Endothelial cell of umbilical vein (primary cell): ENCODE measurements around the gene CCDC32. TPM values are rescaled to one million over a fixed set of nuclear protein-coding genes. Genes with fewer than 3 reads are reported as not detected.
"Not testable (repeated sequence)": the region's sequence is repeated elsewhere in the genome, so short reads cannot be mapped to it uniquely, and the experiment has no call there.

ENCODE experiments used
- BruUV-seq: library from RNA; stranded (reverse); fragments of 400-500 nt; replicated peaks from 2 replicates; lab custom pipeline; 2021; lab: Mats Ljungman, UMichigan
- CTCF ChIA-PET: fragments of 300-600, 350-600 bp; sonication (Branson Sonifier 250); formaldehyde crosslinking; loops from one replicate; lab custom pipeline; 2021; ENCODE audit warnings: antibody characterized with exemption, inconsistent platforms; lab: Charles Lee
- POLR2A ChIA-PET: fragments of 300-600, 350-600 bp; sonication (Branson Sonifier 250); formaldehyde crosslinking; loops from one replicate; lab custom pipeline; 2021; ENCODE audit warnings: antibody characterized with exemption, inconsistent platforms; lab: Charles Lee
- DNase-seq: peaks from one replicate; pipeline ENCODE4 v3.0.0-alpha.2; 2011; ENCODE audit warnings: low read depth, low spot score
- FAIRE-seq: peaks from 2 replicates; lab custom pipeline; 2011; peaks lifted over from hg19 to GRCh38; lab: Jason Lieb, UNC
- H2AFZ ChIP-seq: 2 replicates; pipeline ENCODE4 v1.6.0; 2012; ENCODE audit warnings: low read depth, low read length, control low read depth, inconsistent platforms
- H3K27ac ChIP-seq: 2 replicates; pipeline ENCODE4 v1.5.1; 2011; ENCODE audit warnings: low read depth, mild to moderate bottlenecking, control low read depth, low read length, moderate library complexity; ENCODE audit not compliant: insufficient read depth
- H3K27me3 ChIP-seq, 2 experiments: 2 replicates each; pipeline versions ENCODE4 v1.6.0 to v1.6.1; 2011; ENCODE audit warnings: low read length in 2 of 2, mixed read lengths in 1 of 2; ENCODE audit not compliant: control insufficient read depth in 2 of 2, insufficient read depth in 2 of 2
- H3K36me3 ChIP-seq, 2 experiments: 2 replicates in 1 of 2; 3 replicates in 1 of 2; pipeline ENCODE4 v1.5.1; 2011; ENCODE audit warnings: low read length in 2 of 2, mild to moderate bottlenecking in 1 of 2, moderate library complexity in 1 of 2; ENCODE audit not compliant: control insufficient read depth in 2 of 2, insufficient read depth in 2 of 2; ENCODE audit errors: extremely low read depth in 1 of 2
- H3K4me1 ChIP-seq: 3 replicates; pipeline ENCODE4 v1.5.1; 2011; ENCODE audit warnings: mild to moderate bottlenecking, low read length; ENCODE audit not compliant: control insufficient read depth, insufficient read depth; ENCODE audit errors: extremely low read depth
- H3K4me2 ChIP-seq: 2 replicates; pipeline ENCODE4 v1.6.1; 2011; ENCODE audit warnings: low read length, control low read depth, mixed read lengths; ENCODE audit not compliant: insufficient read depth
- H3K4me3 ChIP-seq, 3 experiments: fragments of 200-600 bp in 1 of 3; sonication (generic), shearing (Covaris generic) in 1 of 3; replicated peaks in 1 of 3; 2 replicates each; pipeline ENCODE4 v1.5.1; 2011 to 2016; ENCODE audit warnings: control low read depth in 3 of 3, low read length in 3 of 3, mild to moderate bottlenecking in 2 of 3, inconsistent platforms in 1 of 3, low read depth in 1 of 3, moderate library complexity in 1 of 3; ENCODE audit not compliant: insufficient read depth in 1 of 3
- H3K79me2 ChIP-seq: 2 replicates; pipeline ENCODE4 v1.6.0; 2012; ENCODE audit warnings: low read length, inconsistent platforms; ENCODE audit not compliant: control insufficient read depth, insufficient read depth
- H3K9ac ChIP-seq: replicated peaks from 2 replicates; pipeline ENCODE3; 2011; ENCODE audit warnings: low read length, control low read depth; ENCODE audit not compliant: insufficient read depth; ENCODE audit errors: extremely low read depth
- H3K9me1 ChIP-seq: replicated peaks from 3 replicates; pipeline ENCODE4 v1.6.0; 2011; ENCODE audit warnings: mild to moderate bottlenecking, low read length; ENCODE audit not compliant: control insufficient read depth, insufficient read depth; ENCODE audit errors: extremely low read depth
- H3K9me3 ChIP-seq: replicated peaks from 2 replicates; pipeline ENCODE4 v1.5.1; 2012; ENCODE audit warnings: low read length, inconsistent platforms; ENCODE audit not compliant: control insufficient read depth, insufficient read depth
- H4K20me1 ChIP-seq: replicated peaks from 2 replicates; pipeline ENCODE3; 2011; ENCODE audit warnings: mild to moderate bottlenecking, low read length; ENCODE audit not compliant: control insufficient read depth, insufficient read depth; ENCODE audit errors: extremely low read depth
- CTCF ChIP-seq, 2 donors: IDR thresholded peaks; 1 replicate in 1 of 2; 2 replicates in 1 of 2; pipeline ENCODE4 v1.5.1; 2011; ENCODE audit warnings: low read length in 2 of 2, mild to moderate bottlenecking in 2 of 2, moderate library complexity in 2 of 2, control low read depth in 1 of 2, inconsistent platforms in 1 of 2, low read depth in 1 of 2; ENCODE audit not compliant: insufficient read depth in 1 of 2; ENCODE audit errors: extremely low read depth in 1 of 2
- EZH2 ChIP-seq: IDR thresholded peaks from 2 replicates; pipeline ENCODE4 v1.6.1; 2012; ENCODE audit warnings: borderline replicate concordance, low read depth, mild to moderate bottlenecking, moderate library complexity, low read length, inconsistent platforms; ENCODE audit not compliant: severe bottlenecking
- FOS ChIP-seq: IDR thresholded peaks from 2 replicates; pipeline ENCODE4 v1.6.1; 2011; ENCODE audit warnings: mild to moderate bottlenecking, low read length, moderate library complexity, borderline replicate concordance; ENCODE audit not compliant: insufficient read depth
- GATA2 ChIP-seq: IDR thresholded peaks from 2 replicates; pipeline ENCODE4 v1.7.0; 2011; ENCODE audit warnings: low read depth, mild to moderate bottlenecking, moderate library complexity, mixed read lengths, low read length; ENCODE audit not compliant: insufficient read length, insufficient read depth
- JUN ChIP-seq: IDR thresholded peaks from 2 replicates; pipeline ENCODE4 v1.6.1; 2011; ENCODE audit warnings: borderline replicate concordance, low read depth; ENCODE audit not compliant: insufficient read length, insufficient read depth
- MAX ChIP-seq: IDR thresholded peaks from 2 replicates; pipeline ENCODE4 v1.6.1; 2011; ENCODE audit not compliant: insufficient read depth, insufficient read length
- MYC ChIP-seq: IDR thresholded peaks from one replicate; pipeline ENCODE4 v1.6.1; 2011; ENCODE audit warnings: mild to moderate bottlenecking, low read depth, low read length
- POLR2A ChIP-seq: IDR thresholded peaks from 2 replicates; pipeline ENCODE4 v1.6.1; 2012; ENCODE audit warnings: low read depth, mild to moderate bottlenecking, control low read depth, low read length
- POLR2AphosphoS5 ChIP-seq: IDR thresholded peaks from 2 replicates; pipeline ENCODE4 v1.6.1; 2012; ENCODE audit warnings: low read depth, mild to moderate bottlenecking, control low read depth, low read length, moderate library complexity; ENCODE audit not compliant: insufficient read depth
- dilution Hi-C: fragments of 300-500 bp; cut with MboI; formaldehyde crosslinking; loops from one replicate; pipeline ENCODE4 v1.15.0; 2019; ENCODE audit warnings: low sequenced_read_pairs; ENCODE audit not compliant: extremely low pct_ligation_motif_present
- intact Hi-C: fragments of 100-400 bp; cut with micrococcal nuclease; formaldehyde crosslinking; loops from one replicate; pipeline ENCODE4 v1.10.0; 2022
- polyA plus RNA-seq, 4 experiments: library from polyadenylated mRNA; depleted of rRNA in 3 of 4; stranded (reverse) in 3 of 4; unstranded in 1 of 4; fragments of >200 nt; gene quantifications; 2 replicates each; pipeline versions ENCODE4 v1.2.1 to v1.2.3, GENCODE V29; 2011 to 2012; ENCODE audit warnings: missing spikeins in 1 of 4
- total RNA-seq: library from RNA; stranded (reverse); gene quantifications from 2 replicates; pipeline ENCODE4 v1.2.3, GENCODE V29; 2021

CCDC32 gene
- total and polyA plus RNA-seq, 2 donors (not counting 3 experiments of a cell fraction or from before 2014, with no cell fraction given): 22.9 to 24.0 TPM

- H4K20me1 ChIP-seq: no peaks in the 10 kb centered on the region
- BruUV-seq: no TSS peak
- H3K9me1 ChIP-seq: no peaks in the 10 kb centered on the region
- no peak overlapping the region for H2AFZ ChIP-seq
- no peak overlapping the region for H3K4me2 ChIP-seq
- H3K9ac ChIP-seq: no peak overlapping the region
- H3K9me3 ChIP-seq: no peaks in the 10 kb centered on the region
- CTCF ChIA-PET: no interaction called here
- dilution Hi-C loops: no loop called here
- POLR2A ChIA-PET: no interaction called here
- peaks cover 0 to 3% of the 10 kb centered on the region in 2 experiments for H3K36me3 ChIP-seq
- DNase-seq (no peak), FAIRE-seq (no peak)
- intact Hi-C loops: no loop called here
- no peaks in the 10 kb centered on the region for H3K79me2 ChIP-seq
- H3K27ac ChIP-seq: no peak overlapping the region
- no peaks in the 10 kb centered on the region for H3K4me1 ChIP-seq
- TF ChIP-seq MAX (no peak), EZH2 (no peak), CTCF (IDR thresholded peaks at IDR 0.05; ENCODE audit: extremely low read depth in 1 of 2, insufficient read depth in 1 of 2, low read depth in 1 of 2, low read length in 2 of 2) (no peak), JUN (no peak), POLR2AphosphoS5 (no peak), POLR2A (no peak), MYC (no peak), GATA2 (no peak), FOS (no peak)
- no peak overlapping the region for H3K4me3 ChIP-seq
- H3K27me3 ChIP-seq: no peaks in the 10 kb centered on the region
These were observed 14.1 kb upstream of the CCDC32 start for GRCh38 chr15:40578892-40579291.

GRCh38 chr15:40576914-40577313, 12.1 kb upstream of the CCDC32 start:
- H4K20me1 ChIP-seq, FAIRE-seq, H3K9me1 ChIP-seq, intact Hi-C loops, H2AFZ ChIP-seq, H3K4me3 ChIP-seq, H3K27me3 ChIP-seq, DNase-seq, H3K79me2 ChIP-seq, H3K9me3 ChIP-seq, H3K27ac ChIP-seq, H3K36me3 ChIP-seq, H3K4me2 ChIP-seq, BruUV-seq, POLR2A ChIA-PET, H3K9ac ChIP-seq, dilution Hi-C loops, H3K4me1 ChIP-seq: not testable (repeated sequence)
- CTCF ChIA-PET: interaction anchor here (1.1 to 1.9 kb wide), 2 partner anchors 13 to 103 kb away, joined by 3 to 15 read pairs; no protein-coding TSS in a partner anchor
